Naive thymus-derived CD8-positive, alpha-beta T cell (primary cell): ENCODE results near the gene N4BP2L2. TPM values are rescaled to one million over a fixed set of nuclear protein-coding genes. Genes with fewer than 3 reads are reported as not detected.

Experiments used
- ATAC-seq, 2 donors: fragments of 150-1000 bp; cut with Tn5 transposase in 1 of 2; sonication (Bioruptor Pico), chemical (Tn5 transposase) in 1 of 2; 1 replicate in 1 of 2; 2 replicates in 1 of 2; pipeline ENCODE4 v1.10.0; 2021; ENCODE audit warnings: mild to moderate bottlenecking in 2 of 2, moderate library complexity in 2 of 2
- POLR2A ChIA-PET: fragments of 350-600 bp; sonication (Branson Sonifier 250); formaldehyde crosslinking; loops from one replicate; lab custom pipeline; 2021; ENCODE audit warnings: antibody characterized with exemption; lab: Charles Lee
- DNase-seq, 10 donors: peaks; one replicate each; pipeline versions ENCODE4 v3.0.0 to v3.0.0-alpha.2; 2020 to 2022
- H3K27ac Mint-ChIP-seq, 10 donors: one replicate each; pipeline ENCODE4 v1.8.0; 2020 to 2022; ENCODE audit warnings: mild to moderate bottlenecking in 10 of 10, mixed read lengths in 10 of 10, moderate library complexity in 4 of 10, inconsistent platforms in 1 of 10
- H3K27me3 Mint-ChIP-seq, 5 donors: one replicate each; pipeline ENCODE4 v1.8.0; 2021 to 2022; ENCODE audit warnings: mixed read lengths in 5 of 5
- H3K36me3 Mint-ChIP-seq, 3 donors: one replicate each; pipeline ENCODE4 v1.8.0; 2020 to 2022; ENCODE audit warnings: mixed read lengths in 3 of 3, mild to moderate bottlenecking in 2 of 3, inconsistent platforms in 1 of 3
- H3K4me1 Mint-ChIP-seq, 4 donors: one replicate each; pipeline ENCODE4 v1.8.0; 2021 to 2022; ENCODE audit warnings: mixed read lengths in 4 of 4
- H3K4me3 Mint-ChIP-seq, 10 donors: one replicate each; pipeline ENCODE4 v1.8.0; 2020 to 2022; ENCODE audit warnings: mild to moderate bottlenecking in 10 of 10, mixed read lengths in 10 of 10, moderate library complexity in 6 of 10, inconsistent platforms in 1 of 10
- H3K9me3 Mint-ChIP-seq, 9 donors: one replicate each; pipeline ENCODE4 v1.8.0; 2020 to 2022; ENCODE audit warnings: mixed read lengths in 9 of 9, mild to moderate bottlenecking in 3 of 9, inconsistent platforms in 1 of 9, moderate library complexity in 1 of 9
- polyA plus RNA-seq, 3 donors: library from polyadenylated mRNA; unstranded; fragments of 300-500 nt; fragmentation: Illumina TruSeq; gene quantifications; one replicate each; pipeline ENCODE4 v1.2.3, GENCODE V29; 2021
- total RNA-seq, 8 experiments: library from RNA in 2 of 8; stranded (reverse) in 2 of 8; gene quantifications; one replicate each; pipeline ENCODE4 v1.2.3 and lab custom pipeline; 2021 to 2026

N4BP2L2 gene
- total and polyA plus RNA-seq, 5 experiments from 2014 or later = 126 to 395 (median 186) TPM

DNA sequence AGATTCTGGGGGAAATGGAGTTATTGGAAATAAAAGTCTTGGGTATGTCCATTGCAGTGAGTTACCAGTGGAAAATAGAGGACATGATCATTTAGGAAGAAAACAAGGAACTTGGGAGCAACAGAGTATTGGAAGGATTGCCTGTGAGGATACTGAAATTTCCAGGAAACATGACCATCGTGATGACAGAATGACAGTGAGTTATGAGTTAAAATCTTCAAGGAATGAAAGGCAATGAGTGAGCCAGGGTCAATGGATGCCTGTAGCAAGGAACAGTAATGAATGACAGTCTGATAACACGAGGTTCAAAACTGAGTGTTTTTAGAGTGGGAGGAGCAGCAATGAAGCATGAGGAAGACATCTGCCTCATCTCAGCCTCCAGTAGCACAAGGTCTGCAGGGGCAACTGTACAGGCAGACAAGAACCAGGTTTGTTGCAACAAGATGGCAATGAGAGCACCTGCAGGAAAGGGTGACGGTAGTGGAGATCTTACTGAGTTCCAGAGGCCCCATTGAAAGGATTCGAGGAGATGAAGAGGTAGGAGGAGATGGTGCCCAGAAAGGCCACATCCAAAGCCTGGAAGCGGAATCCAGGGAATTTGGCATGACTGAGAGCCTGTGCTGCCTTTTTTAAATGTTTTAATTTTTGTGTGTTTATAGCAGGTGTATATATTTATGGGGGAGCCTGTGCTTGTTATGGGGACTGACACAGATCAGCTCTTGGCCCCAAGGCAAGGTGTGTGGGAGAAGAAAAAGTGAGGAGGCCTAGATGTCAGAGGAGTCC is 154.6 kb downstream of the N4BP2L2 start:
- ATAC-seq = no peak
- no peak overlapping the region for H3K4me3 Mint-ChIP-seq
- H3K36me3 Mint-ChIP-seq = no peaks in the 10 kb centered on the region

More for the DNA sequence above, 154.6 kb downstream of the N4BP2L2 start:
- no peaks in the 10 kb centered on the region for H3K27me3 Mint-ChIP-seq
- no peaks in the 10 kb centered on the region for H3K9me3 Mint-ChIP-seq
- DNase-seq = no peak
- H3K27ac Mint-ChIP-seq = no peak overlapping the region
- peaks cover 0 to 2% (median under 1%) of the 10 kb centered on the region in 4 donors for H3K4me1 Mint-ChIP-seq
- POLR2A ChIA-PET = no interaction called here

Other genes starting within 250 kb of the N4BP2L2 start
- gene ZAR1L, start 223.4 kb downstream of the N4BP2L2 start, total RNA-seq = under 1 TPM; 0.25 to 0.34 TPM
- not detected for gene ZAR1L, start 223.4 kb downstream of the N4BP2L2 start, polyA plus RNA-seq
- gene BRCA2, start 223.3 kb downstream of the N4BP2L2 start, total RNA-seq = 1 to 10 TPM; 3.6 TPM
- 1 to 10 TPM in 2 of 3 donors, under 1 TPM in 1; 0.59 to 1.2 (median 1.0) TPM for gene BRCA2, start 223.3 kb downstream of the N4BP2L2 start, polyA plus RNA-seq
- gene N4BP2L1, start 110.7 kb downstream of the N4BP2L2 start, total RNA-seq = 10 to 100 TPM; 62.4 to 66.2 TPM
- 10 to 100 TPM; 55.3 to 72.1 (median 62.5) TPM for gene N4BP2L1, start 110.7 kb downstream of the N4BP2L2 start, polyA plus RNA-seq
- 10 to 100 TPM; 68.1 to 71.6 TPM for gene PDS5B, start 47.7 kb upstream of the N4BP2L2 start, total RNA-seq
- 10 to 100 TPM; 32.0 to 38.1 (median 34.7) TPM for gene PDS5B, start 47.7 kb upstream of the N4BP2L2 start, polyA plus RNA-seq